ENCODE results near the gene C13orf46.

The C13orf46 gene

GRCh38 chr13:113973218-113974164 is at the start of gene C13orf46:
TSS of gene C13orf46 (minus strand) at chr13:113974076. CDS start at chr13:113973997, 79 bp downstream.
- in situ Hi-C loops (cut with HindIII; ENCODE audit: low pct_ligation_motif_present, low sequenced_read_pairs) = no loop called here
- H3K27ac ChIP-seq = no peak within 1 kb of the TSS
- H3K27me3 ChIP-seq (replicated peaks) = no peaks in the 10 kb centered on the region
- peaks cover 45% of the 10 kb centered on the region for H3K36me3 ChIP-seq (replicated peaks)
- no peak for DNase-seq
- no peak within 1 kb of the TSS for H3K4me3 ChIP-seq (ENCODE audit: low read depth, low read length)
- no peak for TF ChIP-seq CTCF (IDR thresholded peaks at IDR 0.05; ENCODE audit: low read depth, low read length, missing control alignments)

GRCh38 chr13:114022876-114023275 is 49.0 kb upstream of the C13orf46 start:
- in situ Hi-C loops (cut with HindIII; ENCODE audit: low pct_ligation_motif_present, low sequenced_read_pairs) = no loop called here
- no peak for TF ChIP-seq CTCF (IDR thresholded peaks at IDR 0.05; ENCODE audit: low read depth, low read length, missing control alignments)
- no peak overlapping the region for H3K4me3 ChIP-seq (ENCODE audit: low read depth, low read length)
- DNase-seq = no peak
- H3K27me3 ChIP-seq (replicated peaks) = no peaks in the 10 kb centered on the region
- H3K27ac ChIP-seq = no peak overlapping the region
- peaks cover 85% of the 10 kb centered on the region for H3K36me3 ChIP-seq (replicated peaks)

- Histone ChIP-seq H3K27me3 (replicated peaks) (no peaks in the 10 kb centered on the region), H3K4me3 (ENCODE audit: low read depth, low read length) (no peak overlapping the region), H3K27ac (no peak overlapping the region), H3K36me3 (replicated peaks) (peaks cover 85% of the 10 kb centered on the region)
- in situ Hi-C loops (cut with HindIII; ENCODE audit: low pct_ligation_motif_present, low sequenced_read_pairs) = no loop called here
- no peak for DNase-seq
- no peak for TF ChIP-seq CTCF (IDR thresholded peaks at IDR 0.05; ENCODE audit: low read depth, low read length, missing control alignments)
Measured at GRCh38 chr13:114022309-114022669, 48.4 kb upstream of the C13orf46 start.

- no peak overlapping the region for H3K27ac ChIP-seq
- in situ Hi-C loops (cut with HindIII; ENCODE audit: low pct_ligation_motif_present, low sequenced_read_pairs) = no loop called here
Measured at GRCh38 chr13:114021464-114022308, 47.8 kb upstream of the C13orf46 start.

More at GRCh38 chr13:114021464-114022308, 47.8 kb upstream of the C13orf46 start:
- peaks cover 87% of the 10 kb centered on the region for H3K36me3 ChIP-seq (replicated peaks)
- no peak for TF ChIP-seq CTCF (IDR thresholded peaks at IDR 0.05; ENCODE audit: low read depth, low read length, missing control alignments)
- no peak overlapping the region for H3K4me3 ChIP-seq (ENCODE audit: low read depth, low read length)
- no peak for DNase-seq
- H3K27me3 ChIP-seq (replicated peaks) = no peaks in the 10 kb centered on the region

Measured in brain microvascular endothelial cell (primary cell).